Small intestine (tissue), 16 donors: ENCODE measurements around the gene ASPM. TPM values are rescaled to one million over a fixed set of nuclear protein-coding genes. Genes with fewer than 3 reads are reported as not detected.

Source experiments
- DNase-seq, 2 donors: peaks; one replicate each; pipeline versions ENCODE4 v3.0.0 to v3.0.0-alpha.2; 2013
- FAIRE-seq: peaks from 2 replicates; lab custom pipeline; 2012; peaks lifted over from hg19 to GRCh38; lab: Jason Lieb, UNC
- H3K27ac ChIP-seq, 3 donors: one replicate each; pipeline ENCODE4 v1.5.1; 2013; ENCODE audit warnings: low read length in 2 of 3, mild to moderate bottlenecking in 2 of 3, control low read depth in 1 of 3, inconsistent platforms in 1 of 3, low read depth in 1 of 3, moderate library complexity in 1 of 3
- H3K27me3 ChIP-seq, 3 donors: one replicate each; pipeline ENCODE4 v1.6.1; 2013; ENCODE audit warnings: low read length in 3 of 3, inconsistent platforms in 1 of 3; ENCODE audit not compliant: control insufficient read depth in 3 of 3, insufficient read depth in 3 of 3
- H3K36me3 ChIP-seq, 3 donors: one replicate each; pipeline ENCODE4 v1.6.1; 2013; ENCODE audit warnings: low read length in 3 of 3, inconsistent platforms in 1 of 3, low read depth in 1 of 3, mild to moderate bottlenecking in 1 of 3, moderate library complexity in 1 of 3; ENCODE audit not compliant: control insufficient read depth in 3 of 3, insufficient read depth in 2 of 3
- H3K4me1 ChIP-seq, 3 donors: one replicate each; pipeline ENCODE4 v1.6.1; 2013; ENCODE audit warnings: low read length in 2 of 3, inconsistent platforms in 1 of 3, low read depth in 1 of 3, mild to moderate bottlenecking in 1 of 3, moderate library complexity in 1 of 3; ENCODE audit not compliant: control insufficient read depth in 3 of 3, insufficient read depth in 2 of 3
- H3K4me3 ChIP-seq, 3 donors: one replicate each; pipeline ENCODE4 v1.5.1; 2013; ENCODE audit warnings: low read length in 3 of 3, control low read depth in 1 of 3, inconsistent platforms in 1 of 3, low read depth in 1 of 3, mild to moderate bottlenecking in 1 of 3, moderate library complexity in 1 of 3
- H3K9me3 ChIP-seq, 2 donors: one replicate each; pipeline ENCODE4 v1.6.1; 2013; ENCODE audit warnings: low read depth in 1 of 2, low read length in 1 of 2; ENCODE audit not compliant: control insufficient read depth in 2 of 2, insufficient read depth in 1 of 2
- WGBS, 3 donors: extraction: QIAGEN DNeasy Blood & Tissue Kit; methylation state at CpG; one replicate each; pipeline ENCODE4 v1.1.7; 2013; 5-methylcytosine and 5-hydroxymethylcytosine counted together
- long read RNA-seq, 10 donors: transcript quantifications; one replicate each; lab custom pipeline, GENCODE V29; 2026
- polyA plus RNA-seq, 4 donors: library from polyadenylated mRNA; stranded (reverse) in 3 of 4; unstranded in 1 of 4; fragments of 200-250 nt in 3 of 4; fragments of 120-200 nt in 1 of 4; gene quantifications; one replicate each; pipeline versions ENCODE4 v1.2.1 to v1.2.3, GENCODE V29; 2013
- donor health status: healthy with polysubstance abuse.
- donor health status: control.
- donor health status: control.
- donor health status: Bipolar disorder and iron deficiency.
- donor health status: healthy.

The ASPM gene, protein sequence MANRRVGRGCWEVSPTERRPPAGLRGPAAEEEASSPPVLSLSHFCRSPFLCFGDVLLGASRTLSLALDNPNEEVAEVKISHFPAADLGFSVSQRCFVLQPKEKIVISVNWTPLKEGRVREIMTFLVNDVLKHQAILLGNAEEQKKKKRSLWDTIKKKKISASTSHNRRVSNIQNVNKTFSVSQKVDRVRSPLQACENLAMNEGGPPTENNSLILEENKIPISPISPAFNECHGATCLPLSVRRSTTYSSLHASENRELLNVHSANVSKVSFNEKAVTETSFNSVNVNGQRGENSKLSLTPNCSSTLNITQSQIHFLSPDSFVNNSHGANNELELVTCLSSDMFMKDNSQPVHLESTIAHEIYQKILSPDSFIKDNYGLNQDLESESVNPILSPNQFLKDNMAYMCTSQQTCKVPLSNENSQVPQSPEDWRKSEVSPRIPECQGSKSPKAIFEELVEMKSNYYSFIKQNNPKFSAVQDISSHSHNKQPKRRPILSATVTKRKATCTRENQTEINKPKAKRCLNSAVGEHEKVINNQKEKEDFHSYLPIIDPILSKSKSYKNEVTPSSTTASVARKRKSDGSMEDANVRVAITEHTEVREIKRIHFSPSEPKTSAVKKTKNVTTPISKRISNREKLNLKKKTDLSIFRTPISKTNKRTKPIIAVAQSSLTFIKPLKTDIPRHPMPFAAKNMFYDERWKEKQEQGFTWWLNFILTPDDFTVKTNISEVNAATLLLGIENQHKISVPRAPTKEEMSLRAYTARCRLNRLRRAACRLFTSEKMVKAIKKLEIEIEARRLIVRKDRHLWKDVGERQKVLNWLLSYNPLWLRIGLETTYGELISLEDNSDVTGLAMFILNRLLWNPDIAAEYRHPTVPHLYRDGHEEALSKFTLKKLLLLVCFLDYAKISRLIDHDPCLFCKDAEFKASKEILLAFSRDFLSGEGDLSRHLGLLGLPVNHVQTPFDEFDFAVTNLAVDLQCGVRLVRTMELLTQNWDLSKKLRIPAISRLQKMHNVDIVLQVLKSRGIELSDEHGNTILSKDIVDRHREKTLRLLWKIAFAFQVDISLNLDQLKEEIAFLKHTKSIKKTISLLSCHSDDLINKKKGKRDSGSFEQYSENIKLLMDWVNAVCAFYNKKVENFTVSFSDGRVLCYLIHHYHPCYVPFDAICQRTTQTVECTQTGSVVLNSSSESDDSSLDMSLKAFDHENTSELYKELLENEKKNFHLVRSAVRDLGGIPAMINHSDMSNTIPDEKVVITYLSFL (N-terminal part only)
- polyA plus RNA-seq, result 10 to 100 TPM in 1 of 4 donors, 1 to 10 TPM in 1, under 1 TPM in 2; 0.27 to 10.5 (median 4.0) TPM
- long read RNA-seq, donor 1, result 0 reads
- long read RNA-seq, donor 2, result 0 reads
- long read RNA-seq, donor 3, result 0 reads
- long read RNA-seq, donor 4, result 0 reads
- long read RNA-seq, donor 5, result 0 reads
- long read RNA-seq, donor 6, result 0 reads
- long read RNA-seq, donor 7, result 0 reads
- long read RNA-seq, donor 8, result 0 reads
- long read RNA-seq, donor 9, result 0 reads
- long read RNA-seq, donor 10, result 0 reads

DNA sequence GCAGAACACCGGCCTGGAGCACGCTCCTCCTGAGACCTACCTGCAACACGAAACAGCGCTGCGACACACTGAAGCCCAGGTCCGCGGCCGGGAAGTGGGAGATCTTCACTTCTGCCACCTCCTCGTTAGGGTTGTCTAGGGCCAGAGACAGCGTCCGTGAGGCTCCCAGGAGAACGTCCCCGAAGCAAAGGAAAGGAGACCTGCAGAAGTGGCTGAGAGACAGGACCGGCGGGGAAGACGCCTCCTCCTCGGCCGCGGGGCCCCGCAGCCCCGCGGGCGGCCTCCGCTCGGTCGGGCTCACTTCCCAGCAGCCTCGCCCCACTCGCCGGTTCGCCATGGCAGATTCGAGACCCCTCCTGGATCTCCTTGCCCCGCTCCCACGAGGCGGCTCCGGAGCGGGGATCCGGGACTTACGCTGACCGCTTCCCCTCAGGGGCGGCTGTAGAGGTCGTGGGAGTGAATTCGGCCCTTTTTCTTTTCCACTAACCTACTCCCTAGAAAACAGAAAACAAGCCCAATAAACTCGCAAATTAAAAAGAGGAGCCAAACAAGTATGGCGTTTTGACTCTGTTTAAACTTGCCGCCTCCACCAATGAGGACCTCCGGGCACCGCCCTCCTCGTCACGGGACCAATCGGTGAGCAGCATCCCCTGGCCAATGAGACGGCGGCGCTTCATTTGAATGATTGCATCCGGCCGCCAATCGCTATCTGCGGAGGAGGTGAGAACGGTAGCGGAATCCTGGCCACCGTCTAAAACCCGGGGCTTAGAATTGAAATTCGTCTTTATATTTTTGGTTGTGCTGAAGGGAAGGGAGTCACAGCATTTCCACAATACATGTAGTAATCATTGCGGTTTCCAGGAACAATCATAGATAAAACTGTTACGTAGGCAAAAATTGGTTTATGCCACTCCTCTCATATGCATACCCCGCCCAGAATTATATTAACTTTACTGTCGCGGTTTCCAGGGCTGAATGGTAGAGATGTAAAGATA lies at the start of gene ASPM:
TSS of gene ASPM (minus strand) at position 569 of the 995 bp plus-strand sequence. CDS start at position 337, 232 bp downstream.
- H3K4me3 ChIP-seq, result peak within 1 kb of the TSS; percentile 61 to 88 (median 70)
- DNase-seq, result peak; percentile 95
- peak within 1 kb of the TSS in 2 of 3 donors; percentile 54 to 62 for H3K27ac ChIP-seq
- no peaks in the 10 kb centered on the region for H3K9me3 ChIP-seq
- FAIRE-seq, result no peak
- no peaks in the 10 kb centered on the region for H3K27me3 ChIP-seq
- no peaks in the 10 kb centered on the region for H3K36me3 ChIP-seq
- WGBS, 3 donors, result 0% methylated on average over 63 to 67 of the region's 67 CpGs
- H3K4me1 ChIP-seq, result no peaks in the 10 kb centered on the region

DNA sequence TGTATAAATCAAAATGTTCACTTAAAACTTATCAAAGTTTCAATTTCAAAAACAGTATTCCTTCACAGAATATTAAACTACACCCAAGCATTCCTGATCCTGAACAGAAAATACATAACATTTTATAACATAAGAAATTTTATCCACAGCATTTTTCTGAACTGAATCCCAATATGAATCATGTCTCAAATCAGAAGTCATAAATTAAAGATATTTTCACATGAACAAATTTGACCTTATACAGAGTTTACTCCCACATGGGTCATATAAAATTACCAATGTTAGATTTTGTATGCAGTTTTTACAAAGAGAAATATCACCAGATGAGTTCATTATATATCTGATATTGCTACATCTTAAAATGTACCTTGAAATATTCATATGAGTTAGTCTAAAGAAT lies 48.6 kb upstream of the ASPM start:
- peaks cover 0 to 11% (median under 1%) of the 10 kb centered on the region in 3 donors for H3K36me3 ChIP-seq
- H3K27me3 ChIP-seq, result no peaks in the 10 kb centered on the region
- FAIRE-seq (no peak), DNase-seq (no peak)
- H3K27ac ChIP-seq, result no peak overlapping the region
- no peak overlapping the region for H3K4me3 ChIP-seq
- peaks cover 0 to 6% (median 5%) of the 10 kb centered on the region in 3 donors for H3K4me1 ChIP-seq
- H3K9me3 ChIP-seq, result no peaks in the 10 kb centered on the region

DNA sequence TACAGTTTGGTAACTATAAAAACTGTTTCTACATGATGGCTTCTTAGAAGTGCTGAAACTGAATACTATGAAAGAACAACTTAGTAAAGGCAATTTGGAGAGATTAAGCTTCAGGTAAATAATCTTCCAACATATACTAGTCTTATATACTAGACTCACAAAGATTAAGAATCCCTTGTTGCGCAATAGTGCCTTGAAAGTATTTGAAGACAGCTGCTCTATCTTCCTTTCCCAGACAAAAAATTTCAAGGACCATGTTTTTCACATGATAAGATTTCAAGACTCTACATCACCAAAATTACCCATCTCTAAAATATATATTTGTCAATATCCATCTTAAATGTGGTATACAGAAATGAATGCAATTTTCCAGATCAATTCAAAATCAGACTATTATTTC lies 37.7 kb upstream of the ASPM start:
- Histone ChIP-seq H3K4me3 (no peak overlapping the region), H3K27me3 (no peaks in the 10 kb centered on the region), H3K4me1 (no peaks in the 10 kb centered on the region), H3K36me3 (peaks cover 4 to 10% (median 4%) of the 10 kb centered on the region in 3 donors), H3K9me3 (no peaks in the 10 kb centered on the region), H3K27ac (no peak overlapping the region)
- FAIRE-seq (no peak), DNase-seq (no peak)
- WGBS, 3 donors, result 97 to 100% (median 98%) methylated on average over 1 of the region's 1 CpG

DNA sequence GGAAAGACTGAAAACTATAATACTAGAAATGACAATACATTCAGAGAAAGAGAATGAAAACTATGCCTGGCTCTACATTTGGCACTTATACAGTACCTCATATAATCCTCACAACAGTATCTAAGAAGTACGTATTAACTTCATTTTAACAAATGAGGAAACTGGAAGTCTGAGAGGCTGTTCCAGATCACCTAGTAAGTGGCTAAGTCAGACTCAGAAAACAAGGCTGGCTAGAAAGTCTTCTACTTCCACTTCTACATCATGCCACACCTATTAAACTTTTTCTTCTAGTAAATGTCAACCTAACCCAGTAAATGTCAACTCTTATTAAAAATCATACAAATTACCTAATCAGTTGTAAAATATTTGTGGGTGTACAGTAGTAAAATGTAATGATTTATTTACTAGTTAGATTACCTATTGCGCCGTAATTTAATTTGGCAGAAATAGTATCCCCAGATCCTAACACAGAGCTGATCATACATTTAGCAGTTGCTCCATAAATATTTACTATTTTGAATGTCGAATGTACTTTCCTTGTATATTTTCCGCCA lies 36.8 kb upstream of the ASPM start:
- DNase-seq, result no peak
- FAIRE-seq, result no peak
- no peak overlapping the region for H3K27ac ChIP-seq
- peaks cover 4 to 8% (median 4%) of the 10 kb centered on the region in 3 donors for H3K36me3 ChIP-seq
- 89 to 91% (median 90%) methylated on average over 5 of the region's 5 CpGs for WGBS, 3 donors
- H3K27me3 ChIP-seq, result no peaks in the 10 kb centered on the region
- no peak overlapping the region for H3K4me3 ChIP-seq
- H3K4me1 ChIP-seq, result no peaks in the 10 kb centered on the region
- no peaks in the 10 kb centered on the region for H3K9me3 ChIP-seq

DNA sequence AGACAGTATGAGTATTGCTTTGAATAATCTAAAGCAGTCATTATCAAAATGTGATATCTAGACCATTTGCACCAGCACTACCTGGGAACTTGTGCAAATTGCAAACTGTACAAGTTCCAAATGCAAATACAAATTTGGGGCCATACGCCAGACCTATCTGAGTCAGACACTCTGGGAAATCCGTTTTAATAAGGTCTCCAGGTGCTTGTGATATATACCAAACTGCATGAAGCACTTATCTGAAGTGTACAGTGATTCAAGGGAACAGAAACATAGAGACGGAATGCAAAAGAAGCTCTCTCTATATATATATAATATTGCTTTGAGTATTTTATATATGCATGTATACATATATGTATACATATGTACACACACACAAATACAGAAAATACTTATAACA lies 36.2 kb upstream of the ASPM start:
- H3K4me3 ChIP-seq, result no peak overlapping the region
- H3K36me3 ChIP-seq, result peaks cover 1 to 8% (median 4%) of the 10 kb centered on the region in 3 donors
- H3K4me1 ChIP-seq, result no peaks in the 10 kb centered on the region
- no peaks in the 10 kb centered on the region for H3K27me3 ChIP-seq
- DNase-seq, result no peak
- no peak for FAIRE-seq
- WGBS, 3 donors, result 89 to 92% (median 91%) methylated on average over 3 of the region's 3 CpGs
- H3K9me3 ChIP-seq, result no peaks in the 10 kb centered on the region
- no peak overlapping the region for H3K27ac ChIP-seq

DNA sequence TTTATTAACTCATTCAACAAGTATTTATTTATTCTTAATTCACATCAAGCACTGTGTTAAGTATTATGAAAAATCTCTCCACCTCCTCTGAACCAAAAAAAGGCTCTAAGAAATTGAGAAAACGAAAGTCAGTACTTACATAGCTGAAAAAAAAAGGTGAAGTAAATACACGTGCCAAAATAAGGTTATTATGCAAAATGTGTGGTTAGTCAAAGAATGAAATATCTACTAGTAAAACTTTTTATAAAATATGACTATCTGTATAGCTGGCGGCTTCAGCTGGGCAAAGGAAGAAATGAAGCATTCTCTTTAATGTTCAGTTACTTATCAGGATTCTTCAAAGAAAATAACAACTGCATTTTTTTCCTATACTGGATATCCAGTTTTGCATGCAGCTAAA lies 35.5 kb upstream of the ASPM start:
- H3K27me3 ChIP-seq, result no peaks in the 10 kb centered on the region
- no peak for DNase-seq
- H3K36me3 ChIP-seq, result peaks cover 2 to 10% (median 4%) of the 10 kb centered on the region in 3 donors
- no peaks in the 10 kb centered on the region for H3K4me1 ChIP-seq
- H3K9me3 ChIP-seq, result no peaks in the 10 kb centered on the region
- no peak for FAIRE-seq
- H3K4me3 ChIP-seq, result no peak overlapping the region
- no peak overlapping the region for H3K27ac ChIP-seq
- 61 to 75% (median 67%) methylated on average over 3 of the region's 3 CpGs for WGBS, 3 donors
